C4-2B (cell line): ENCODE measurements around the gene BTN1A1.
"Not testable (repeated sequence)": the region's sequence is repeated elsewhere in the genome, so short reads cannot be mapped to it uniquely, and the experiment has no call there.

ENCODE experiments used
- H3K27ac ChIP-seq: fragments of 450-650 bp; 2 replicates; pipeline ENCODE4 v1.5.1; 2017
- ZFX ChIP-seq: fragments of 450-650 bp; IDR thresholded peaks from 2 replicates; pipeline ENCODE4 v1.6.1; 2017
- TF ChIP-seq, protein P1 (sequence below): fragments of 450-650 bp; conservative IDR thresholded peaks from 2 replicates; pipeline ENCODE4 v1.5.1; 2017; ENCODE audit warnings: mild to moderate bottlenecking

BTN1A1 gene

DNA sequence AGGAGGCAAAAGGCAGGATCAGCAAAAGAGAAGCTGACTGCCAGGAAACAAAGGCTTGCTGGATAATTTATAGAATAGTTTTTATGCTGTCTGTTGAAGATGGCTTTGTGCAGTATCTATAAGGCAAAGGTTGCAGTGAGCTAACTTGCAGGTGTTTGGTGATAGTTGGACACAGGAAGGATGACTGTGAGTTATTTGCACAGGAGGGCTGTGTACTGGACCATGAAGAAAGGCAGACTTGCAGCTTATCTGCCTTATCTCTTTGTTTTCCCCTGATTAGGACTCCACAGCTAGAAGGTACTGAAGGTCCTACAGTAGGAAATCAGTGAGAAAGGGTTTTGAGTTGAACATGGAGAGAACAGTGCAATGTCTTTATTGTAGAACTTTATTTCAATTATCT, 2.1 kb downstream of the BTN1A1 start:
- no peak overlapping the region for H3K27ac ChIP-seq
- no peak for TF ChIP-seq ZFX
- TF ChIP-seq, protein P1, sequence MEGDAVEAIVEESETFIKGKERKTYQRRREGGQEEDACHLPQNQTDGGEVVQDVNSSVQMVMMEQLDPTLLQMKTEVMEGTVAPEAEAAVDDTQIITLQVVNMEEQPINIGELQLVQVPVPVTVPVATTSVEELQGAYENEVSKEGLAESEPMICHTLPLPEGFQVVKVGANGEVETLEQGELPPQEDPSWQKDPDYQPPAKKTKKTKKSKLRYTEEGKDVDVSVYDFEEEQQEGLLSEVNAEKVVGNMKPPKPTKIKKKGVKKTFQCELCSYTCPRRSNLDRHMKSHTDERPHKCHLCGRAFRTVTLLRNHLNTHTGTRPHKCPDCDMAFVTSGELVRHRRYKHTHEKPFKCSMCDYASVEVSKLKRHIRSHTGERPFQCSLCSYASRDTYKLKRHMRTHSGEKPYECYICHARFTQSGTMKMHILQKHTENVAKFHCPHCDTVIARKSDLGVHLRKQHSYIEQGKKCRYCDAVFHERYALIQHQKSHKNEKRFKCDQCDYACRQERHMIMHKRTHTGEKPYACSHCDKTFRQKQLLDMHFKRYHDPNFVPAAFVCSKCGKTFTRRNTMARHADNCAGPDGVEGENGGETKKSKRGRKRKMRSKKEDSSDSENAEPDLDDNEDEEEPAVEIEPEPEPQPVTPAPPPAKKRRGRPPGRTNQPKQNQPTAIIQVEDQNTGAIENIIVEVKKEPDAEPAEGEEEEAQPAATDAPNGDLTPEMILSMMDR = no peak

DNA sequence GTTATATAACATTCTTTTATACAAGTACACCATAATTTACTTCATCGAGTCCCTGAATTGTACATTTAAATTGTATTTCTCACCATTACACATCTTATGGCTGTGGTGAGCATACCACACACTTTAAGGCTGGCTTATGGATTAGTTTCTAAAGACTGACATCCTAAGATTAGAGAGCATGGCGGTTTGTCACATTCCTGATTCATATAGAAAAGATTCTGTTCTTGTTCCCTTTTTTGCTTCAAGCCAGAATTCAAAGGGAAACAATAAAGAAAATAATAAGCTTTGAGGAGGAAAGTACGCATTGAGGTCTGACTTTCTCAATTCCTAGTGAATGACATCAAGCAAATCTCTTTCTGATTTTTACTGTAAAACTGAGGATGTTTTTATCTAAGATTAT, 2.5 kb downstream of the BTN1A1 start:
- TF ChIP-seq ZFX = no peak
- TF ChIP-seq, protein P1 = no peak
- no peak overlapping the region for H3K27ac ChIP-seq

DNA sequence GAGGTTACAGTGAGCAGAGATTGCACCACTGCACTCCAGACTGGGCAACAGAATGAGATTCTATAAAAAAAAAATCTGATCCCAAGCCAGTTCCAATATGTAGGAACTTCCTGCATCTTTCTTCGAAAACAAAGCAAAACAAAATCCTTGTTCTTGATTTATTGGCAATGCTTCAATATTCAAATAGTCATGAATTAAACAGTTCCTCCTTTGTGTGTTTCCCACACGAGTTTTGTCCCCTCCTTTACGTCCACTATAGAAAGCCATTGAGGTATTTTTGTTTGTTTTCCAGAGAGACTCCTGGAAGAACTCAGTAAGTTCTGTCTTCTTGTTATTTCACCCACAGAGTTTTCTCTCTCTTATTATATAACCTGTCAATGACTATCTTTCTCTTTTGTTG, 7.6 kb downstream of the BTN1A1 start:
- no peak overlapping the region for H3K27ac ChIP-seq
- TF ChIP-seq, protein P1 = no peak

GRCh38 chr6:26511033-26511432, 10.9 kb downstream of the BTN1A1 start:
- H3K27ac ChIP-seq = not testable (repeated sequence)

DNA sequence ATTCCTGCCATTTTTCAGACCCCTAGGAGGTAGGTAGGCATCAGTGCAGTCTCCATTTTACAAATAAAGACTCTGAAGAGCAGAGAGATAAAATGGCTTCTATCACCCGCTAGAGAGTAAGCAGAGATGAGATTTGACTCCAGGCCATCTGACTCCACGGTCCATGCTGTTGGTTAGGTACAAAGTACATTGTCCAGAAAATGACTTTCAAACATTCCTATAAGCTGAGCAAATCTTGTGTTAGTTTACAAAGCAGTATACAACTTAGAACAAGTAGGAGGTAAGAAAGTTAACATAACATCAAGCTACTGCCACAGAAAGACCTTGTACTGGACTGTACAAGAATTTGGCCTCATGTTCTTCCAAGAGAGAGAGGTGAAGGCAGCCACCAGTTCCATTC, 14.9 kb downstream of the BTN1A1 start:
- H3K27ac ChIP-seq = no peak overlapping the region
- no peak for TF ChIP-seq ZFX
- TF ChIP-seq, protein P1 = no peak

GRCh38 chr6:26516481-26517427, 16.7 kb downstream of the BTN1A1 start:
- H3K27ac ChIP-seq = no peak overlapping the region
- TF ChIP-seq, protein P1 = no peak
- TF ChIP-seq ZFX = no peak

DNA sequence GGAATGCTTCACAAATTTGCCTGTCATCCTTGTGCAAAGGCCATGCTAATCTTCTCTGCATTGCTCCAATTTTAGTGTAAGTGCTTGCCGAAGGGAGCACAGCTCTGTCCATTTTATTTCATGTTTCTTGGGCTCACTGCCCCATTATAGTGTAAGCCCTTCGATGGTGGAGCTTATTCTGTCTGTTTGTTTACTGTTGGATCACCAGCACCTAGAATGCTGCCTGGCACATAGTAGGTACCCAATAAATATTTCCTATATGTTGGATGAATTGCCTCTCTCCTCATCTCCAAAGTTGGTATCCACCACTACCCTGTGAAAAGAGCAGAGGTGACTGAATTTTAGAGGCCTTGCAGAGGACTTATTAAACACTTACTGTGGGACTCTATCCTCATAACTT, 19.3 kb downstream of the BTN1A1 start:
- TF ChIP-seq, protein P1 = no peak
- no peak for TF ChIP-seq ZFX
- no peak overlapping the region for H3K27ac ChIP-seq
